Measurements from ENCODE around the gene MFN2. TPM values are rescaled to one million over a fixed set of nuclear protein-coding genes. Genes with fewer than 3 reads are reported as not detected.
"Not testable (repeated sequence)": the region's sequence is repeated elsewhere in the genome, so short reads cannot be mapped to it uniquely, and the experiment has no call there.

Gene MFN2
- total RNA-seq, 2 experiments from 2014 or later, result 28.3 to 52.7 TPM

DNA sequence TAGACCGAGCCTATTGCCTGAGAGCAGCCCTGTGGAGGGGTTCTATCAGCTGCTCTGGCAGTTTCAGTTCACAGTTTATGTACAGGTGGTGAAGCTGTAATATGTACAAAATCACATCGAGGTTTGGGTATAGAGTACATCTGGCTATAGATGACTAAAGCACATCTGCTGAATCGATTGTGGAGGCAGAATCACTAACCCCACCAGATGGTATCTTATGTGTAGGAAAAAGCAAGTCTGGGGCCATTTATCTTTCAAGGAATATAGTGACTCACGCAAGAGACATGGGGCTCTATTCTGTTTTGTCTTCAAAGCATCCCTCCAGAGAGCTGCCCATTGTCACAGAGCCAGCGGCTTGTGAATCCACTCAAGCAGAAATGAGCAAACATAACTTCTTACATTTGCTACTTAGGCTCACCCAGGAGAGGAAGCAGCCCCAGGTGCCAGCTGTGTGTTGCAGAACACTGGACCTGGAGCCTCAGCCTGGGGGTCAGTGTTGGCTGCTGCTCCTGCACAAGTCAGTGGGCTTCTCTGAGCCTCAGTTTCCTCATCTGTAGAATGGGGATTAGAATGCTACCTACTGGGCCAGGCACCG is 60.3 kb downstream of the MFN2 start:
- H2AFZ ChIP-seq (ENCODE audit: low read length), result no peak overlapping the region; the same call in 1 of the 2 replicates
- no peaks in the 10 kb centered on the region for H3K9me3 ChIP-seq (ENCODE audit: low read length)
- H3K4me3 ChIP-seq (ENCODE audit: low read depth, low read length, poor library complexity, severe bottlenecking), result peak overlapping the region; percentile 44
- intact Hi-C loops (cut with micrococcal nuclease; ENCODE audit: unreplicated experiment), result loop anchor here (1.0 to 5.0 kb wide), 4 partner anchors 21 to 133 kb away; partner anchors contain the start of gene MIIP
- DNase-seq (ENCODE audit: low spot score), result peak; percentile 96
- CTCF ChIA-PET (ENCODE audit: unreplicated experiment), result no interaction called here
- H3K4me1 ChIP-seq (ENCODE audit: insufficient read depth, low read length, poor library complexity, severe bottlenecking), result peaks cover 59% of the 10 kb centered on the region
- no peaks in the 10 kb centered on the region for H3K9me2 ChIP-seq (ENCODE audit: insufficient read depth, low read length)
- peak overlapping the region; percentile 86 for H3K27ac ChIP-seq (ENCODE audit: low read depth, low read length, poor library complexity, severe bottlenecking)
- TF ChIP-seq EZH2phosphoT487 (IDR thresholded peaks at IDR 0.05; ENCODE audit: borderline replicate concordance, low read depth, low read length) (no peak), CTCF (conservative IDR thresholded peaks at IDR 0.05; ENCODE audit: low read length) (no peak)
- POLR2A ChIA-PET, result interaction anchor here (0.6 to 4.7 kb wide), 6 partner anchors 9 to 360 kb away, joined by 3 to 35 read pairs (median 4); partner anchors contain the start of genes MAD2L2 and MIIP
- H3K4me2 ChIP-seq (ENCODE audit: low read length), result peak overlapping the region; percentile 62
- H4K20me1 ChIP-seq (ENCODE audit: insufficient read depth, low read length), result no peaks in the 10 kb centered on the region
- H3K36me3 ChIP-seq (ENCODE audit: insufficient read depth, low read length), result no peaks in the 10 kb centered on the region
- H3K79me2 ChIP-seq (ENCODE audit: insufficient read depth, low read depth, low read length), result no peaks in the 10 kb centered on the region
- no TSS peak for BruUV-seq (replicated peaks)

DNA sequence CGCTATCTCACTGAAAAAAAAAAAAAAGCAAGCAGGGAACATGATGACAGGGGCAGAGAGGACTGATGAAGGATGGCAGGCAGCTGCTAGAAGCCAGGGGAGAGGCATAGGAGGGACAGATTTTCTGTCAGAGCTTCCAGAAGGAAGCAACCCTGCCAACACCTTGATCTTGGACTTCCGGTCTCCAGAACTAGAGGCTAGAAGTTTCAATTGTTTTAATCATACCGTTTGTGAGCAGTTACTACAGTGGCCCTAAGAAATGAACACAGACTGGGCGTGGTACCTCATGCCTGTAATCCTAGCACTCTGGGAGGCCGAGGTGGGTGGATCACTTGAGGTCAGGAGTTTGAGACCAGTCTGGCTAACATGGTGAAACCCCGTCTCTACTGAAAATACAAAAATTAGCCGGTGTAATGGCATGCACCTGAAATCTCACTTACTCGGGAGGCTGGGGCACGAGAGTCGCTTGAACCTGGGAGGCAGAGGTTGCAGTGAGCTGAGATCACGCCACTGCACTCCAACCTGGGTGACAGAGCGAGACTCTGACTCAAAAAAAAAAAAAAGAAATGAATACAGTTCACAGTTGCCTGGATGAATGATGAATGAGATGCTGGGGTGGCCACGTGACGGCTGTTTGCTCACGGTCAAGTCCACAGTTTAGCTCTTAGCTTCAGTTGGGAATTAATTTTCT is 64.1 kb downstream of the MFN2 start:
- H3K79me2 ChIP-seq (ENCODE audit: insufficient read depth, low read depth, low read length); BruUV-seq (replicated peaks); H3K4me3 ChIP-seq (ENCODE audit: low read depth, low read length, poor library complexity, severe bottlenecking); CTCF ChIA-PET (ENCODE audit: unreplicated experiment); H3K9me2 ChIP-seq (ENCODE audit: insufficient read depth, low read length); H3K36me3 ChIP-seq (ENCODE audit: insufficient read depth, low read length); H3K9me3 ChIP-seq (ENCODE audit: low read length); H4K20me1 ChIP-seq (ENCODE audit: insufficient read depth, low read length): not testable (repeated sequence)
- peak; percentile 50 for DNase-seq (ENCODE audit: low spot score)
- POLR2A ChIA-PET, result interaction anchor here (0.7 to 1.1 kb wide), 2 partner anchors 26 to 134 kb away, joined by 3 read pairs; partner anchors contain the start of gene MIIP
- Histone ChIP-seq H3K4me2 (ENCODE audit: low read length) (peak overlapping the region; percentile 50), H3K4me1 (ENCODE audit: insufficient read depth, low read length, poor library complexity, severe bottlenecking) (peaks cover 71% of the 10 kb centered on the region), H2AFZ (ENCODE audit: low read length) (peak overlapping the region; percentile 76; the same call in 1 of the 2 replicates), H3K27ac (ENCODE audit: low read depth, low read length, poor library complexity, severe bottlenecking) (peak overlapping the region; percentile 34)
- intact Hi-C loops (cut with micrococcal nuclease; ENCODE audit: unreplicated experiment), result loop anchor here (5.0 kb wide), 2 partner anchors 108 to 137 kb away; no protein-coding TSS in a partner anchor

- intact Hi-C loops (cut with micrococcal nuclease; ENCODE audit: unreplicated experiment), result no loop called here
- POLR2A ChIA-PET, result interaction anchor here (0.5 to 1.2 kb wide), 2 partner anchors 27 to 1736 kb away, joined by 3 to 9 read pairs; partner anchors contain the start of gene MIIP
- Histone ChIP-seq H3K36me3 (ENCODE audit: insufficient read depth, low read length) (no peaks in the 10 kb centered on the region), H3K27ac (ENCODE audit: low read depth, low read length, poor library complexity, severe bottlenecking) (no peak overlapping the region), H3K4me3 (ENCODE audit: low read depth, low read length, poor library complexity, severe bottlenecking) (no peak overlapping the region), H3K9me3 (ENCODE audit: low read length) (no peaks in the 10 kb centered on the region), H3K4me1 (ENCODE audit: insufficient read depth, low read length, poor library complexity, severe bottlenecking) (peaks cover 51% of the 10 kb centered on the region), H3K79me2 (ENCODE audit: insufficient read depth, low read depth, low read length) (no peaks in the 10 kb centered on the region), H3K4me2 (ENCODE audit: low read length) (peak overlapping the region; percentile 49), H4K20me1 (ENCODE audit: insufficient read depth, low read length) (no peaks in the 10 kb centered on the region), H2AFZ (ENCODE audit: low read length) (peak overlapping the region; percentile 52; the same call in 1 of the 2 replicates), H3K9me2 (ENCODE audit: insufficient read depth, low read length) (no peaks in the 10 kb centered on the region)
- no TSS peak for BruUV-seq (replicated peaks)
- no peak for TF ChIP-seq CTCF (conservative IDR thresholded peaks at IDR 0.05; ENCODE audit: low read length)
- TF ChIP-seq EZH2phosphoT487 (IDR thresholded peaks at IDR 0.05; ENCODE audit: borderline replicate concordance, low read depth, low read length), result no peak
- CTCF ChIA-PET (ENCODE audit: unreplicated experiment), result no interaction called here
- no peak for DNase-seq (ENCODE audit: low spot score)
Measured at GRCh38 chr1:12046749-12047119, 66.5 kb downstream of the MFN2 start.
